HG02973 (cell line): ENCODE measurements around the gene ORM1.

Experiments
- ATAC-seq: cut with Tn5 transposase; IDR thresholded peaks from one replicate; pipeline ENCODE4 v1.9.1; 2021; ENCODE audit warnings: moderate library complexity; ENCODE audit not compliant: unreplicated experiment

The ORM1 gene

DNA sequence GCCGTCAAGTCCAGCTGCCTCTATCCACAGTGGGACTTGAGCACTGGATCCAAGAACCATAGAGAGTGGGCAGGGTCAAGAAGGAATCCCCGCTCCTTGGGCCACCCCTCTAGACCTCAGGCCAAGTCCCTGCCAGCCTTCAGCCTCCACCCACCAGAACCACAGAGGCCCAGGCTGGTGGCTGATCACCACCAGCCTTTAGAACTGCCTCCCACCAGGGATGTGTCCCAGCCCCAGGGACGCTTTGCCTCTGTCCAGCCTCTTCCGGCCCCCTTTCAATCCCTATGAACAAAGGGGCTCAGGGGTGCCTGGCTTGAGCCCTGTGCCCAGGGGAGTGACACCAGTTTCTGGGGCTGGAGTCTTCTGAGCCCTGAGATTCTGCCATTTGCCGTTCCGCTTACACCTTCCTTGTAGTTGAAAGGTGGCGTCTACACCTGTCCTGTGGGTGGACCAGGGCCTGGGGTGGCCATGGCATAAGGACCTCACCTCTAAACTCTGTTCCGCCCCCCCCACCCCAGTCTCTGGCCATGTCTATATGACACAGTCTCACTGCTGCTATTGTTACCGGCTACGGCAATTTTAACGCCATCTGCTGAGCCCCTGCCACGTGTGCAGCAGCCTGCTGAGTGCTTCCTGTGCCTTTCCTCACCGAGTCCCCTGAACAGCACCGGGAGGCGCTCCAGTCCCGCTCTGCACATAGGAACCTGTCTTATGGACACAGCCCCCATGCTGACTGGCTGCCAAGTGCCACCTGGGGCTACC lies 35.7 kb upstream of the ORM1 start:
- ATAC-seq: no peak

GRCh38 chr9:114287763-114288192 lies 35.1 kb upstream of the ORM1 start:
- no peak for ATAC-seq

DNA sequence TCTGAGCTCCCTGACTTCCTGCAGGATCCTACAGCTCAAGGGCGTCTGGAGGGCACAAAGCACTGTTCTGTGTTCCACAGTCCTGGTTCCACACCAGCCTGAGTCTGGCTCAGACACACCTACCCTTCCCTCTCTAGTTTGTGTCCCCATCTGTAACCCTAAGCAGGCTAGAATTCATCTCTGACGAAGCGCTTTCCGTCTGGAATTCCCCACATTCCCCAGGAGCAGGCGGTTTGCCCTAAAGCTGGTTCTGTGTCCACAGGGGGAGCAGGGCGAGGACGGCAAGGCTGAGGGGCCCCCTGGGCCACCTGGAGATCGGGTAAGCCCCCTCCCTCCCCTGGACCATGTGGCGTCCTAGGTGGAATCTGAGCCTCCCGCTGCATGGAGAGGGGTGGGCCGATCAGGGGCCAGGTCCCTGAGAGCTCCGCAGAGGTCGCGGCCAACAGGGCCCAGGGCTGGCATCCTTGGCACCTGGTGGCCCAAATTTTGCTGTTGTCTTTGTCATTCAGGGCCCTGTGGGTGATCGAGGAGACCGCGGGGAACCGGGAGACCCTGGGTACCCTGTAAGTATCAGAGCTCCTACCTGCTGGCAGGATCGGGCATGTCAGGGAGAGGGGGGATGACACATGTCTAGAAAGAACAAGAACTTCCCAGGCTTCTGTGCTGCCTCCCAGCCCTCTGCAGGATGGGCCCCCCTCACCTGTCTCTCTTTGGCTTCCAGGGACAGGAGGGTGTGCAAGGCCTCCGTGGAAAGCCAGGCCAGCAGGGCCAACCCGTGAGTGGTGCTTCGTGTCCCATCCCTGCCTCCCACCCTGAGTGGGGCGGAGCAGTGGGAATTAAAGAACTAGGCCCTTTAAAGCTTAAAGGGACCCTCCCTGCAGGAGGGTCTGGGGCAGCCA lies 34.5 kb upstream of the ORM1 start:
- ATAC-seq: no peak

GRCh38 chr9:114289106-114289505 lies 33.8 kb upstream of the ORM1 start:
- no peak for ATAC-seq

GRCh38 chr9:114289571-114290481 lies 33.1 kb upstream of the ORM1 start:
- ATAC-seq: no peak

DNA sequence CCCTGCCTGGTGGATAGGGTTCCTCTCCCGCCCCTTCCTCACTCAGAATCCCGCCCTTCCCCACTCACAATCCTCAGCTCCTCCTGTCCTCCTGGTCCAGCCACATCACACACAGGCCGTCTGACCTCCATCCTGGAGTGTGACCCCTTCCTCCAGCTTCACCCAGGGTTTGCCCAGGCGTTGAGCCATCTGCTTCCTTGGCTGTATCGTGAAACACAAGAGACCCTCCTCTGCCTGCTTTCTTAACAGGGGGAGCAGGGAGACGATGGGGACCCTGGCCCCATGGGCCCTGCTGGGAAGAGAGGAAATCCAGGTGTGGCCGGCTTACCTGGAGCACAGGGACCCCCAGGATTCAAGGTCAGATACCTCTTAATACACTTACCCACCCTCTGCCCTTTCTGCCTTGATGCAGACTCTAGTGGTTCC lies 32.3 kb upstream of the ORM1 start:
- no peak for ATAC-seq

- no peak for ATAC-seq
These were observed 31.8 kb upstream of the ORM1 start for GRCh38 chr9:114291064-114291474.

DNA sequence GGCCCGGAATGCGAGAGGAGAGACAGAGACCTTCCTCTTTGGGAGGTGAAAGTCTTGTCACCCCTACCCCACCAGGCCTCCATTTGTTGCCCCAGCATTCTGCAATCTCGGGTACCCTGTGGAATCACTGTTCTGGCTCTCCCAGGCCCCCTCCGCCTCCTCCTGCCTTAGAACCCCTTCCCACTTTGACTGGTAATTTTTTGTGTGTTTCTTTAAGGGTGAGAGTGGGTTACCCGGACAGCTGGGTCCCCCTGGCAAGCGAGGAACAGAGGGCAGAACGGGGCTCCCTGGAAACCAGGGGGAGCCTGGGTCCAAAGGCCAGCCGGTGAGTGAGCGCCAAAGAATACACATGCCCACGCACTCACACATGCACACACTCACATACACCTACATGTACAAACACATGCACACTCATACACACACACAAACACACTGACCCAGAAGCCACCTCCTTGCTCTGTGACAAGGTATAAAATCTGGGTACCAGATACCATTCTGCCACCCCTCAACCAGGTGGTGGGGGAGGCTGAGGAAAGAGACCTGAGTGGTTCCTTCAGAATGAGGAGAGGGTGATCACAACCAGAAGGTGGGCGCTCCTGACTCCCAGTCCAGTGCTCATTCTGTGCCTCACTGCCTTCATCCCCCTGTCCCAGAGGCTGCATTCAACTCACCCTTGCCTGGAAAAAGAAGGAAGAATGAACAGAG lies 30.9 kb upstream of the ORM1 start:
- ATAC-seq: no peak

DNA sequence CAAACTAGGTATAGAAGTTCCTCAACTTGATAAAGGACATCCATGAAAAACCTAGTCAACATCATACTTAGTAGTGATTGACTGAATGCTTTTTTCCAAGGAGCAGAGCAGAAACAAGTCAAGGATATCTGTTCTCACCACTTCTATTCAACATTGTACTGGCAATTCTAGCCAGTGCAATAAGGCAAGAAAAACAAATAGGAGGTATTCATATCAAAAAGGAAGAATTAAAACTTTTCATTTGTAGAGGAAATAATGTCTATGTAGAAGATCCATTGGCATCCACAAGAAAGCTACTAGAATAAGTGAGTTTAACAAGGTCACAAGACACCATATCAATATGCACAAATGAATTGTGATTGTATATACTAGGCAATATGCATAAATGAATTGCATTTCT lies 28.2 kb upstream of the ORM1 start:
- no peak for ATAC-seq

GRCh38 chr9:114296338-114296737 lies 26.6 kb upstream of the ORM1 start:
- ATAC-seq: no peak

DNA sequence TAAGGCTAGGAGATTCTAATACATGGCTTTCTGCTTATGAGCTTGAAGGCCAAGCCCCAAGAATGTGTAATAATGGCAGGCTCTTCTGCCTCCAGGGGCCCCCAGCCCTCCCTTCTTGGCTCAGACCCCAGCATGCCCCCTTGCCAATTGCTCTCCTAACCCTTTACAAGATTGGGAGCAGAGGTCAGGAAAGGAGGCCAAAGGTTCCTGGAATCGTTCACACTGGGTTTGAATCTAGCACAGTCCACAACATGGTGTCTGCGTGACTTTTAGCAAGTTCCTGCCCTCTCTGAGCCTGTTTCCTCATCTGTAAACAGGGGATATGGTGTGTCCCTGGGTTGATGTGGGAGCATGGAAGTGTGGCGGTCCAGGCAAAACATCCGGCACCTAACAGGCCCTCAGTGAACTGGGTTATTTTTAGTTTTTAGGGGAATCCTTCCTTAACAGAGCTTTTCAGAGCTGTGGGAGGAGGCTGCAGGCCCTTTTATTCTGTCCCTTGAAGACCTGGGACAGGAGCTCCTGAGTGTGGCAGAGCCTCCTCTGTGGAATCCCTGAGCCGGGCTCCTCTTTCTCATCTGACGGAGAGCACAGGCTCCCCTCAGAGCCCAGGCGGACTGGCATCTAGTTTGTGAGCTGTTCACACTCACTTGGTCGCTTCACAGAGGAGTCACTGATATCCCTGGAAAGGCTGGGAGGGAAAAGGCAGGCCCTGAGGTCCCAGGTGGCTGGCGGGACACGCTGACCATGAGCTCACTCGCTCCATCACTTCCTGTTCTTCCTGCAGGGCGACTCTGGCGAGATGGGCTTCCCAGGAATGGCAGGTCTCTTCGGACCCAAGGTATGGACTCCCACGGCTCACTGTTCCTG lies 23.4 kb upstream of the ORM1 start:
- no peak for ATAC-seq

DNA sequence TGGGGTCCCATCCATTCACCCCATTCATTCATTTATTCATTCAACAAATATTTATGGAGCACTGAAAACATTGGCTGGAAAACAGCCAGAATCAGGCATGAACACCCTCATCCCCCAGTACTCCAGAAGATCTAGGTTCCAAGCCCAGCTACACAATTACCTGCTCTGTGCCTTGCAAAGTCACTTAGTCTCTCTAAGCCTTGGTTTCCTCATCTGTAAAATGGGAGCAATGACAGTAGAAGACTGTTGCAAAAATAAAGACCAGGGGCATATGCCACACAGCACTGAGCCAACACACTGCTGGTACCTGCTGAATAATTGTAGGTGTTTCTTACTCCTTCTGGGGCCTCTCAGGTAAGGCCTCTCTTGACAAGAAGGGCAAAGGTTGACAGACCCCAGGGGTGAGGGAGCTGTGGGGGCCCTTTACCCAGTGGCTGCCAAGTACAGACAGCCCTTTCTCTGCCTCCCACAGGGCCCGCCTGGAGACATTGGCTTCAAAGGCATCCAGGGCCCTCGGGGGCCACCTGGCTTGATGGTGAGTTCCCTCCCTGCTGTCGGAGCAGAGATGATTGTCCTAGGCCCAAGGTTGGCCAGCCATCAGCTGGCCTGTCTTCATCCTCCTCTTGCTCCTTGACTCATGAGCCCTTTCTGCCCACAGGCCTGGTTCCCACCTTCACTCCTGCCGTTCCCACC lies 22.6 kb upstream of the ORM1 start:
- no peak for ATAC-seq

DNA sequence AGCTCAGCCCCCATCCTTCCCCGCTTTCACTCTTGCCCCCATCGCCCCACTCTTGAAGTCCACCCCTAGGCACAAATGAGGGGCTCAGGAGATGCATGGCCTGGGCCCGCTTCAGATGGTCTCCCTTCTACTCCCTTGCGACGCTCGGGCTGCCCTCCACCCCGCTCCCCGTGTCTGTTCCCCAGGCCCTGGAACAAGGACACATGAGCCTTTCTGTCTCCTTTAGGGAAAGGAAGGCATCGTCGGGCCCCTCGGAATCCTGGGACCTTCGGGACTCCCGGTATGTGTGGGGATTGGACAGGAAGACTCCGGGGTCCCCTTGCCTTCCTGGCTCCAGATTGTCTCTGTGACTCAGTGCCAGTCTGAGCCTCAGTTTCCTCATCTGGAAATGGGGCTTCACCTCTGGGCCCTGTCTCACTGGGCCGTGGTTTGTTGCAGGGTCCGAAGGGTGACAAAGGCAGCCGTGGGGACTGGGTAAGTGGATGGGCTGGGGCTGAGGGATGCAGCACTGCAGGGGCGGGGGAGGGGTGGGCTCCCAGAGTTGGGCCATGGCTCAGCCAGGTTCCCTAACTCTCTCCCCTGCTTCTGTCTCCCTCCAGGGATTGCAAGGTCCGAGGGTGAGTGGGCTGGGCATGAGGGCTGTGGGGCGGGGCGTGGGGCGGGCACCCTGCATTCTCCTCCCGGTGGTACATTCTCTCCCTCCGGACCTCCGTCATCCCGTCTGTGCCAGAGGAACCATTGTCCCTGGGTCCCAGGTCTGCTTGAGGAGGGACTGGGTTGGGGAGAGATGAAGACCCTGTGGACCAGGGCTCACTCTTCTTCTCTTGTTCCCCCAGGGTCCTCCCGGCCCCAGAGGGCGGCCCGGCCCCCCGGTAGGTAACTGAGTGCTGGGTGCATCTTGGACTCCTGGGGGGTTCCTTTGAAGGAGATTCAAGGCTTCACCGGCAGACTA lies 21.8 kb upstream of the ORM1 start:
- ATAC-seq: no peak

GRCh38 chr9:114301798-114302565 lies 20.9 kb upstream of the ORM1 start:
- no peak for ATAC-seq

DNA sequence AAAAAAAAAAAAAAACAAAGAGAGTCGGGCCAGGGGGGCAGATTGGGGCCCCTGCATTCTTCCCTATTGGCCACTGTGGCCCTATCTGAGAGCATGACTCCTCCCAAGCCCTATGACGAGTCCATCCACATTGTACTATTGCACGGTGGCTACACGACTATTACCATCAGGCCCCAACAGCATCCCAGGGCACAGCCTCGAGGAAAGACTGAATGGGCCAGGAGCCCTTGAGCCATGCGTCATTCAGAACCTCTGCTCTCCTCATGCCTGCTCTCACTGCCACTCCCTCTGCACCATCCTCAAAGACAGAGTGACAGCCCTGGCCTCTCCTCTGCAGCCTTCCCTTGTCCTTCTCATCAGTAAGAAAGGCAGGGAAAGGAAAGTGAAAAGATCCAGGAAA lies 20.2 kb upstream of the ORM1 start:
- ATAC-seq: no peak

DNA sequence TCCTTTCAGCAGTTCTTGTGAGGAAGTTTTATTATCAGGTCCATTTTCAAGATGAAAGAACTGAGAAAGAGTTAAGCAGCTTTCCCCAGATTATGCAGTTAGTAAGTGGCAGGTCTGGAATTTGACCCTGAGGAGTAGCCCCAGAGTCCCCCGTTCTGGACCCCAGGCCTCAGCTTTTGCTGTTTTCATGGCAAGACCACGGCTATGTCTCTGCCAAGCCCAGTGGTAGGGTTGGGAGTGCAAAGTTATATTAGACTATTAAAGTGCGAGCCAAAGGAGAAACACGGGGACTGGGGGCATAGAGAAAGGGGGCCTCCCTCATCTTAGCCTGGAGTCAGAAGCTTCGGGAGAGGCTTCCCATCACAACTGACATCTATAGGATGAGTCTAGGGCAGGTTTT lies 19.3 kb upstream of the ORM1 start:
- no peak for ATAC-seq

- ATAC-seq: no peak
These were observed 18.9 kb upstream of the ORM1 start for GRCh38 chr9:114303977-114304376.
